ENCODE measurements around the gene ENOX1.
"Not testable (repeated sequence)": the region's sequence is repeated elsewhere in the genome, so short reads cannot be mapped to it uniquely, and the experiment has no call there.

GRCh38 chr13:43416842-43417241, 369.9 kb downstream of the ENOX1 start:
- not testable (repeated sequence) for TF ChIP-seq CTCF (IDR thresholded peaks at IDR 0.05; ENCODE audit: extremely low read depth in 1 of 2, insufficient read depth in 1 of 2, low read depth in 1 of 2, low read length in 2 of 2); POLR2AphosphoS5 (IDR thresholded peaks at IDR 0.05; ENCODE audit: insufficient read depth, low read depth, low read length); EZH2 (IDR thresholded peaks at IDR 0.05; ENCODE audit: borderline replicate concordance, low read depth, low read length, severe bottlenecking); JUN (IDR thresholded peaks at IDR 0.05; ENCODE audit: borderline replicate concordance, insufficient read depth, insufficient read length, low read depth); FOS (IDR thresholded peaks at IDR 0.05; ENCODE audit: borderline replicate concordance, insufficient read depth, low read length); POLR2A (IDR thresholded peaks at IDR 0.05; ENCODE audit: low read depth, low read length); MYC (IDR thresholded peaks at IDR 0.05; ENCODE audit: low read depth, low read length); MAX (IDR thresholded peaks at IDR 0.05; ENCODE audit: insufficient read depth, insufficient read length)
